Karpas-422 (cell line): Measurements from ENCODE around the gene VPS25. TPM values are rescaled to one million over a fixed set of nuclear protein-coding genes. Genes with fewer than 3 reads are reported as not detected.
"Not testable (repeated sequence)": the region's sequence is repeated elsewhere in the genome, so short reads cannot be mapped to it uniquely, and the experiment has no call there.

ENCODE experiments used
- DNase-seq: peaks from one replicate; pipeline ENCODE4 v3.0.0-alpha.2; 2015
- H2AFZ ChIP-seq: fragments of 200-600 bp; sonication (generic); 2 replicates; pipeline ENCODE4 v1.6.1; 2014; ENCODE audit warnings: antibody characterized with exemption, low read length, mixed read lengths
- H3K27ac ChIP-seq: fragments of 200-600 bp; sonication (generic); 2 replicates; pipeline ENCODE4 v1.5.1; 2014; ENCODE audit warnings: mild to moderate bottlenecking, low read length, moderate library complexity
- H3K27me3 ChIP-seq: fragments of 200-600 bp; sonication (generic); 2 replicates; pipeline ENCODE4 v1.6.1; 2014; ENCODE audit warnings: low read length, mixed read lengths
- H3K36me3 ChIP-seq: fragments of 200-600 bp; sonication (generic); 2 replicates; pipeline ENCODE4 v1.6.1; 2014; ENCODE audit warnings: low read length, mixed read lengths; ENCODE audit not compliant: insufficient read depth
- H3K4me1 ChIP-seq: fragments of 200-600 bp; sonication (generic); 2 replicates; pipeline ENCODE4 v1.6.1; 2014; ENCODE audit warnings: mild to moderate bottlenecking, low read length, mixed read lengths
- H3K4me2 ChIP-seq: fragments of 200-600 bp; sonication (generic); 2 replicates; pipeline ENCODE4 v1.6.1; 2014; ENCODE audit warnings: low read length, low read depth, mild to moderate bottlenecking; ENCODE audit not compliant: poor library complexity, severe bottlenecking
- H3K4me3 ChIP-seq: fragments of 200-600 bp; sonication (generic); 2 replicates; pipeline ENCODE4 v1.5.1; 2014; ENCODE audit warnings: mild to moderate bottlenecking, antibody characterized with exemption, low read length, mixed read lengths
- H3K79me2 ChIP-seq: fragments of 200-600 bp; sonication (generic); 2 replicates; pipeline ENCODE4 v1.6.1; 2014; ENCODE audit warnings: mild to moderate bottlenecking, low read length, mixed read lengths
- H3K9ac ChIP-seq: fragments of 200-600 bp; sonication (generic); 2 replicates; pipeline ENCODE4 v1.6.0; 2014; ENCODE audit warnings: low read length
- H3K9me2 ChIP-seq: fragments of 200-600 bp; sonication (generic), shearing (Covaris generic); replicated peaks from 2 replicates; pipeline ENCODE4 v1.6.0; 2014; ENCODE audit warnings: mild to moderate bottlenecking, low read length, moderate library complexity; ENCODE audit not compliant: insufficient read depth
- H3K9me3 ChIP-seq: fragments of 300-700, 200-600 bp; sonication (generic); 2 replicates; pipeline ENCODE4 v1.6.1; 2014; ENCODE audit warnings: low read length, mixed read lengths
- H4K20me1 ChIP-seq: fragments of 200-600 bp; sonication (generic); 2 replicates; pipeline ENCODE4 v1.6.1; 2014; ENCODE audit warnings: mild to moderate bottlenecking, antibody characterized with exemption, low read length, low read depth; ENCODE audit not compliant: insufficient read depth
- total RNA-seq: library from RNA; depleted of rRNA; stranded (reverse); fragments of >200 nt; shearing (Covaris generic); gene quantifications from 2 replicates; pipeline ENCODE4 v1.2.3, GENCODE V29; 2014; ENCODE audit warnings: low replicate concordance

VPS25 gene
- total RNA-seq, 1 experiment from 2014 or later = 43.9 TPM

DNA sequence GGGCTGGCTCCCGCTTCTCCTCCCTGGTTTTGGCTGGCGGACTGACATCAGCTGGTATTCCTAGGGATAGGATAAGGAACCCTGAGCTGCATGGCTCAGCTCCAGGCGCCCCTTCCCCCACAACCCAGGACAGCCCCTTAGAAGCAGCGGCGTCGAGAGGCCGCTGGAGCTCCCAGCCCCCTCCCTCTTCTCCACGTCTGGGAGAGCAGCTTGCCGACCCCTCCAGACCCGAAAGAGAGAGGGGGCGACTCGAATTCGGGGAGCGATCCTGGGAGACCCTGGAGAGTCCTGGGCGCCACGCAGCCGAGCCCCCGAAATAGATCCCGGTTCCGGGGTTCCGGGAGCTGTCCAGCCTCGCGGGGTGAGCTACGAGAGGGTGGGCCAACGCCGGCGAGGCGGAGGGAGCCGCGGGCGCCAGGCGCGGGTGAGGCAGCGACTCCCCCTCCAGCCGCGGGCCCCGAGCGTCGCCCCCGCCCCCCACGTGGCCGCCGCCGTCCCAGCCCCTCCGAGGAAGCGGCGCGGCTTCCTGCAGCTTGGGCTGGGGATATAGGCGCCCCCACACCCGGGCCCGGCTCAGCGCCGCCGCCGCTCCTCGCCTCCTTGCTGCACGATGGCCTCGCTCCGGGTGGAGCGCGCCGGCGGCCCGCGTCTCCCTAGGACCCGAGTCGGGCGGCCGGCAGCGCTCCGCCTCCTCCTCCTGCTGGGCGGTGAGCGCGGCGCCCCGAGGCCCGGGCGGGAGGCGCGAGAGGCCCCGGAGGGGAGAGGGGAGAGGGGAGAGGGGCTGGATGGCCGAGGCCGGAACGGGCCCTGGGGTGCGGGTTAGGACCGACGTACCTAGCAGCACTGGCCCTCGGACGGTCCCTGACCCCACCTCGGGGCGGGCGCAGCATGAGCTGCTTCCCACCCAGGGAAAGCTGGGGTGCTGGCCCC is 12.3 kb upstream of the VPS25 start, which contains the start of gene RAMP2:
RAMP2 (plus strand) TSS at position 576 of the 930 bp plus-strand sequence; CDS start at position 611, 35 bp downstream.
- no peaks in the 10 kb centered on the region for H3K79me2 ChIP-seq
- no peak for DNase-seq
- no peak within 1 kb of the TSS for H2AFZ ChIP-seq
- H4K20me1 ChIP-seq = no peaks in the 10 kb centered on the region
- no peak within 1 kb of the TSS for H3K27ac ChIP-seq
- no peaks in the 10 kb centered on the region for H3K9me3 ChIP-seq
- H3K9ac ChIP-seq = no peak within 1 kb of the TSS
- H3K4me3 ChIP-seq = no peak within 1 kb of the TSS
- H3K36me3 ChIP-seq = no peaks in the 10 kb centered on the region
- no peak within 1 kb of the TSS for H3K4me2 ChIP-seq
- no peaks in the 10 kb centered on the region for H3K9me2 ChIP-seq
- peaks cover 8% of the 10 kb centered on the region; the same call in 1 of the 2 replicates for H3K4me1 ChIP-seq
- no peaks in the 10 kb centered on the region for H3K27me3 ChIP-seq

DNA sequence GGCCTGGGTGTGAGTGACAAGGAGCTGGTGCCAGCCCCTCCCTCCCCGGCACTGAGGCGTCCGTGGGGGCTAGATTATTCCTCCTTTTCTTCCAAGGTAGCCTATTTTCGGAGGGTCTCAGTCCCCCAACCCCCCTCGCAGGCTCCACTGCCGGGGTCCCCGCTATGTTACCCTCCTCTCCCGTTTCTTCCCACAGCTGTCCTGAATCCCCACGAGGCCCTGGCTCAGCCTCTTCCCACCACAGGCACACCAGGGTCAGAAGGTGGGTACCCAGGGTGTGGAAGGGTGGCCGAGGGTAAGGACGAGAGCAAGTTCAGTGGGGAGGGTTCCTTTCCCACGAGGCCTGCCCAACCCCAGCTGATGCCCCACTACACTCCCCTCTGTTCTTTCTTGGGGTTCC is 11.6 kb upstream of the VPS25 start:
- Histone ChIP-seq H3K79me2 (no peaks in the 10 kb centered on the region), H3K27me3 (no peaks in the 10 kb centered on the region), H3K27ac (no peak overlapping the region), H3K9me3 (no peaks in the 10 kb centered on the region), H3K9me2 (no peaks in the 10 kb centered on the region), H3K9ac (no peak overlapping the region), H3K4me1 (peaks cover 8% of the 10 kb centered on the region; the same call in 1 of the 2 replicates), H3K4me2 (no peak overlapping the region), H3K4me3 (no peak overlapping the region), H3K36me3 (no peaks in the 10 kb centered on the region), H2AFZ (no peak overlapping the region), H4K20me1 (no peaks in the 10 kb centered on the region)
- no peak for DNase-seq

- no peak for DNase-seq
- Histone ChIP-seq H2AFZ (no peak overlapping the region), H3K36me3 (no peaks in the 10 kb centered on the region), H4K20me1 (no peaks in the 10 kb centered on the region), H3K27me3 (no peaks in the 10 kb centered on the region), H3K4me3 (no peak overlapping the region), H3K9ac (no peak overlapping the region), H3K79me2 (no peaks in the 10 kb centered on the region), H3K4me1 (no peaks in the 10 kb centered on the region), H3K27ac (no peak overlapping the region), H3K9me2 (no peaks in the 10 kb centered on the region), H3K9me3 (no peaks in the 10 kb centered on the region), H3K4me2 (no peak overlapping the region)
These were observed 7.1 kb upstream of the VPS25 start for GRCh38 chr17:42766124-42766523.

DNA sequence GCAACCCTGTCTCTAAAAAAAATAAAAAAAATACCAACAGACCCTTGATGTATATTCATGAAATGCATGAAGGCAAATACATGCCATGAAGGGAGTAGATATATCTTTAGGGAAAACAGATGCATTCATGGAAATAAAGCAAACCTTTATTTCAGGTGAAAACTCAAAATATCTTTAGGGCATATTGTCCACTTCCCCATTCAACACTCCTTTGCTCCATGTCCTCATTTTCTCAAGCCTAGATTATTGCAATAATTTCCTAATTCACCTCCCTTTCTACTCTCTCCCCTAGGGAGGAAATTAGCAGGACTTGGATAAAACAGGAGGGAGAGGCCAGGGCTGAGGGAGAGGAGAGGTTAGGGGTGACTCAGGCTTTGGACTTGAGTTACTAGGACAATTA is 5.7 kb upstream of the VPS25 start:
- Histone ChIP-seq H3K36me3 (no peaks in the 10 kb centered on the region), H3K4me3 (no peak overlapping the region), H2AFZ (no peak overlapping the region), H3K4me1 (peaks cover 3% of the 10 kb centered on the region), H3K27me3 (no peaks in the 10 kb centered on the region), H3K9me2 (no peaks in the 10 kb centered on the region), H3K27ac (no peak overlapping the region), H3K9me3 (no peaks in the 10 kb centered on the region), H3K79me2 (no peaks in the 10 kb centered on the region), H3K4me2 (no peak overlapping the region), H4K20me1 (no peaks in the 10 kb centered on the region), H3K9ac (no peak overlapping the region)
- no peak for DNase-seq

DNA sequence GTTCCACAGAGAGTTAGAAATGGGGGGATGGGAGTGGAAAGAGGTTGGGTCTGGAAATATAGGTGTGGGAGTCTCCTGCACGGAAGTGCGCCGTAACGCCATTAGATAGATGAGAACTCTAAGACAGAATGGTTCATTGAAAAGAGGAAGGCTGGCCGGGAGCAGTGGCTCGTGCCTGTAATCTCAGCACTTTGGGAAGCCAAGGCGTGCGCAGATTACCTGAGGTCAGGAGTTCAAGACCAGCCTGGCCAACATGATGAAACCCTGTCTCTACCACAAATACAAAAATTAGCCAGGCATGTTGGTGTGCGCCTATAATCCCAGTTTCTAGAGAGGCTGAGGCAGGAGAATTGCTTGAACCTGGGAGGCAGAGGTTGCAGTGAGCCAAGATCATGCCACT is 5.2 kb upstream of the VPS25 start:
- not testable (repeated sequence) for H3K27me3 ChIP-seq, H3K4me2 ChIP-seq, H3K27ac ChIP-seq, H3K9ac ChIP-seq, H2AFZ ChIP-seq, H3K9me3 ChIP-seq, H3K4me1 ChIP-seq, H3K36me3 ChIP-seq, DNase-seq, H3K4me3 ChIP-seq, H3K79me2 ChIP-seq, H3K9me2 ChIP-seq, H4K20me1 ChIP-seq

DNA sequence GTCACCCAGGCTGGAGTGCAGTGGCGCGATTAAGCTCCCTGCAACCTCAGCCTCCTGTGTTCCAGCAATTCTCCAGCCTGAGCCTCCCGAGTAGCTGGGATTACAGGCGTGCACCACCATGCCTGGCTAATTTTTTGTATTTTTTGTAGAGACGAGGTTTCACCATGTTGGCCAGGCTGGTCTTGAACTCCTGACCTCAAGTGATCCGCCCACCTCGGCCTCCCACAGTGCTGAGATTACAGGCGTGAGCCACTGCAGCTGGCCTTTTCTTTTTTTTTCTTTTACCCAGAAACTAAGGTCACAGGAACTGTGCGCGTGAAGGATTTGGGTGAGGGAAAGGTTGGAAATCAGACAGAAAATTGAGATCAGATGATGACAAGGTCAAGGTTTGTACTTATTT is 3.3 kb upstream of the VPS25 start:
- not testable (repeated sequence) for H3K4me2 ChIP-seq, H3K27ac ChIP-seq, H3K4me3 ChIP-seq, H4K20me1 ChIP-seq, H3K27me3 ChIP-seq, H2AFZ ChIP-seq, DNase-seq, H3K9me3 ChIP-seq, H3K9ac ChIP-seq, H3K9me2 ChIP-seq, H3K36me3 ChIP-seq
- Histone ChIP-seq H3K4me1 (peaks cover 14% of the 10 kb centered on the region), H3K79me2 (peaks cover 14% of the 10 kb centered on the region)

GRCh38 chr17:42772945-42773289 is 332 bp upstream of the VPS25 start:
- Histone ChIP-seq H3K4me1 (peaks cover 14% of the 10 kb centered on the region), H3K4me3 (peak overlapping the region; percentile 70), H4K20me1 (no peaks in the 10 kb centered on the region), H3K9ac (peak overlapping the region; percentile 72), H3K4me2 (peak overlapping the region; percentile 78), H3K36me3 (peaks cover 12% of the 10 kb centered on the region; the same call in 1 of the 2 replicates), H2AFZ (0 out of 2 replicates have a peak overlapping the region, but pooled peaks have one; percentile 29), H3K79me2 (peaks cover 18% of the 10 kb centered on the region), H3K27me3 (no peaks in the 10 kb centered on the region), H3K9me3 (no peaks in the 10 kb centered on the region), H3K27ac (no peak overlapping the region), H3K9me2 (no peaks in the 10 kb centered on the region)
- DNase-seq = no peak

DNA sequence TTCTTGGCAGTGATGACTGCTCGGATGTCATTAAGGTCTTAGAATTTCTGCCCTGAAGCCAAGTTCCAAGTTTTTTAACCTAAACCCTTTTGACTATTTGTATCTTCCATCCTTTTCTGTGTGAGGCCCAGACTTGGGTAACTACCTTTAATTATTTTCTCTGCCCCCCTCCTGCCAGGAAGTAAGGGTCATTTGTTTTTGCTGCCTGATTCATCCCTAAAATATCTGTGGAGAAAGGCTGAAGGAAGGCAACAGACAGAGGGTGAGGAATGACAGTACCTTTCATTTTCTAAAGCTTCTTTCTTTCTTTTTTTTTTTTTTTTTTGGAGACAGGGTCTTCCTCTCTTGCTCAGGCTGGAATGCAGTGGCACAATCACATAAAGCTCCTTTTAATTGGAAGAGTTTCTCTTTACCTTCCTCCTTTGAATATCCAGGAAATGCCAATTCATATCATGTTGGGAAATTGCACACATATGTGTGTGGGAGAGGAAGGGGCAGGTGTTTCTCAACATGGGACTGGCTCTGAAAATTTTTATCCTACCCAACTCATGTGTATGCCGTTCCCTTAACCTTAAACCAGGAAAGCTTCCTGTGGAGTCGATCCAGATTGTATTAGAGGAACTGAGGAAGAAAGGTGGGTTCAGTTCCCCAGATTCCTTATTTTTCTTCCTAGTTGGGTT is 957 bp downstream of the VPS25 start:
- H3K9me3 ChIP-seq = no peaks in the 10 kb centered on the region
- H2AFZ ChIP-seq = no peak overlapping the region
- H3K4me3 ChIP-seq = peak overlapping the region; percentile 70

More for the DNA sequence above, 957 bp downstream of the VPS25 start:
- Histone ChIP-seq H3K9me2 (no peaks in the 10 kb centered on the region), H3K27ac (no peak overlapping the region), H3K79me2 (peaks cover 18% of the 10 kb centered on the region), H3K36me3 (peaks cover 12% of the 10 kb centered on the region; the same call in 1 of the 2 replicates), H3K27me3 (no peaks in the 10 kb centered on the region), H4K20me1 (no peaks in the 10 kb centered on the region), H3K4me2 (peak overlapping the region; percentile 78), H3K9ac (peak overlapping the region; percentile 72), H3K4me1 (peaks cover 14% of the 10 kb centered on the region)
- DNase-seq = no peak
